ENCODE data around the gene ZNF135. TPM values are rescaled to one million over a fixed set of nuclear protein-coding genes. Genes with fewer than 3 reads are reported as not detected.

The ZNF135 gene
- total RNA-seq, 4 donors from 2014 or later = 1.2 to 10.9 (median 4.3) TPM

DNA sequence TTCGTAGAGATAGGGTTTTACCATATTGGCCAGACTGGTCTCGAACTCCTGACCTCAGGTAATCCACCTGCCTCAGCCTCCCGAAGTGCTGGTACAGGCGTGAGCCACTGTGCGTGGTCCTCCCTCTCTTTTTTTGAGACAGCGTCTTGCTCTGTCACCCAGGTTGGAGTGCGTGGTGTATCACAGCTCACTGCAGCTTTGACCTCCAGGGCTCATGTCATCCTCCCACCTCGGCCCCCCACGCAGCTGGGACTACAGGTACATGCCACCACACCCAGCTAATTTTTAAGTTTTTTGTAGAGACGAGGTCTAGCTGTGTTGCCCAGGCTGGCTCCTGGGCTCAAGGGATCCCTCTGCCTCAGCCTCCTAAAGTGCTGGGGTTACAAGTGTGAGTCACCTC lies 20.7 kb downstream of the ZNF135 start:
- DNase-seq (ENCODE audit: low spot score) (no peak), ATAC-seq (ENCODE audit: low FRiP score) (no peak)
- TF ChIP-seq, protein P1, sequence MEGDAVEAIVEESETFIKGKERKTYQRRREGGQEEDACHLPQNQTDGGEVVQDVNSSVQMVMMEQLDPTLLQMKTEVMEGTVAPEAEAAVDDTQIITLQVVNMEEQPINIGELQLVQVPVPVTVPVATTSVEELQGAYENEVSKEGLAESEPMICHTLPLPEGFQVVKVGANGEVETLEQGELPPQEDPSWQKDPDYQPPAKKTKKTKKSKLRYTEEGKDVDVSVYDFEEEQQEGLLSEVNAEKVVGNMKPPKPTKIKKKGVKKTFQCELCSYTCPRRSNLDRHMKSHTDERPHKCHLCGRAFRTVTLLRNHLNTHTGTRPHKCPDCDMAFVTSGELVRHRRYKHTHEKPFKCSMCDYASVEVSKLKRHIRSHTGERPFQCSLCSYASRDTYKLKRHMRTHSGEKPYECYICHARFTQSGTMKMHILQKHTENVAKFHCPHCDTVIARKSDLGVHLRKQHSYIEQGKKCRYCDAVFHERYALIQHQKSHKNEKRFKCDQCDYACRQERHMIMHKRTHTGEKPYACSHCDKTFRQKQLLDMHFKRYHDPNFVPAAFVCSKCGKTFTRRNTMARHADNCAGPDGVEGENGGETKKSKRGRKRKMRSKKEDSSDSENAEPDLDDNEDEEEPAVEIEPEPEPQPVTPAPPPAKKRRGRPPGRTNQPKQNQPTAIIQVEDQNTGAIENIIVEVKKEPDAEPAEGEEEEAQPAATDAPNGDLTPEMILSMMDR (IDR thresholded peaks at IDR 0.05) = no peak

DNA sequence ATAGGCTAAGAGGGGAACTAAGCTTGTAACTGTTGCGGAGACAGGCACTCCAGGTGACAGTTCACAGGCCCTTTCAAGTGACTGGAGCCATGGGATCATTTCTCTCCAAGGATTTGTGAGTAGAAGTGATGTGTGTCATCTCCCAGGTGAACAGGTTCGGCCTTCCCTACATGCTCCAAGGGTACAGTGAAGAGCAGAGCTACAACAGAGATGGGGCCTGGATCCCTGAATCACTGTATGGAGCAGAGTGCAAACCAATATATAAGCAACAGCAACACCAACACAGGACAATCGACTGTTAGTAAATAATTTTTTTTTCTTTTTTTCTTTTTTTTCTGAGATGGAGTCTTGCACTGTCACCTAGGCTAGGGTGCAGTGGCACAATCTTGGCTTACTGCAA lies 23.9 kb downstream of the ZNF135 start:
- DNase-seq (ENCODE audit: low spot score) (no peak), ATAC-seq (ENCODE audit: low FRiP score) (no peak)
- TF ChIP-seq, protein P1 (IDR thresholded peaks at IDR 0.05) = no peak

DNA sequence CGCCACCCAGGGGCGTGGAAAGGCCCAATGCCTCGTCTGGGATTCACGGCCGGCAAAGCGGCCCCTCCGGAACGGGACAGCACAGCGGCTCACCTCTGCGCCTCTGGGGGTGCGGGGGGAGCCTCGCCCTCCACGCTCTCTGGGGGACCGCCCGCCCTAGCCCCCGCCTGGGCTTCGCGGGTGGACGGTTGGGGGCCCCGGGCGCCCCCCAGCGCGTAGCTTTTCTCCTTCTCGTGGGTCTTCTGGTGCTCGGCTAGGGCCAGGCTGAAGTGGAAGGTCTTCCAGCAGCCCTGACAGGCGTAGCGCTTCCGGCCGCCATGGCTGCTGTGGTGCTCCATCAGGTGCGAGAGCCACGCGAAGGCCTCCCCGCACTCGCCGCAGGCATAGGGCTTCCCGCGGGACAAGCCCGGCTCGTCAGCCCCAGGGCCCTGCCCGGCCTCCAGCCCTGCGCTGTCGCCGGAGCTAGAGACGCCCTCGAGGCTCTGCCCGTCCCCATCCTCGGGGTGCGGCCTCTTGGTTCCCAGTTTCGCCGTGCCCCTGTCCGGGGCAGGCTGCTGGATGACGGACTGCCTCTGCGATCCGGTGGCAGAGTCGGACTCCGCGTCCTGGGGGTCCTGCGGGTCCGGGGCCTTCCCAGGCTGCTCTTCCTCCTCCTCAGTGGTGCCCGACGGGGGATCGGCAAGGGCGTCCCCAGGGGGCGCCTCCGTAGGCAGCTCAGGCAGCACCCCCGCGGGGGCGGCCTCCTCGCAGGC lies 25.7 kb downstream of the ZNF135 start:
- ATAC-seq (ENCODE audit: low FRiP score) (no peak), DNase-seq (ENCODE audit: low spot score) (no peak)
- TF ChIP-seq, protein P1 (IDR thresholded peaks at IDR 0.05) = no peak

DNA sequence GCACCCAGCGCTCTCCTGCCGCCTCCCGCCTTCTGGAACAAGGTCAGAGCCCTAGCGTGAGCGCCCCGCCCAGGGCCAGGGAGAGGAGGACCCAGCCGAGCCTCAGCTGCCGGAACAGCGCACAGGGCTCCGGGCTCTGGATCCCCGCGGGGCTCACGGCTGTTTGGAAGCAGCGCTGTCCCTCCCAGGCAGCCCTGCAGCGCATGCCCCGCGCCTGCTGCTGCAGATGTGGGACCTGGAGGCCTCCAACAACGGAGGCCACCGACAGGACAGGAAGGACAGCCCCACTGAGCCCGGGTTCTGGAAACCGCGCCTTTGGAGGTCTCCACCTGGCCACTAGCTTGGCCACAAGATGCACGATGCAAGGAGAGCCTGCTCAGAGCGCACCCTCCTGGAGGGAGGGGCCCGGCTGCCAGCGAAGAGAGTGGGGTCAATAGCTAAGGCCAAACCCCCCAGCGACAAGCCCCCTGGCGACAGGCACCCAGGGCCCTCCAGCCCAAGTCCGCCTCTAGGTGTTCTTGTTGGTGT lies 26.3 kb downstream of the ZNF135 start:
- ATAC-seq (ENCODE audit: low FRiP score) (no peak), DNase-seq (ENCODE audit: low spot score) (no peak)
- TF ChIP-seq, protein P1 (IDR thresholded peaks at IDR 0.05) = no peak

DNA sequence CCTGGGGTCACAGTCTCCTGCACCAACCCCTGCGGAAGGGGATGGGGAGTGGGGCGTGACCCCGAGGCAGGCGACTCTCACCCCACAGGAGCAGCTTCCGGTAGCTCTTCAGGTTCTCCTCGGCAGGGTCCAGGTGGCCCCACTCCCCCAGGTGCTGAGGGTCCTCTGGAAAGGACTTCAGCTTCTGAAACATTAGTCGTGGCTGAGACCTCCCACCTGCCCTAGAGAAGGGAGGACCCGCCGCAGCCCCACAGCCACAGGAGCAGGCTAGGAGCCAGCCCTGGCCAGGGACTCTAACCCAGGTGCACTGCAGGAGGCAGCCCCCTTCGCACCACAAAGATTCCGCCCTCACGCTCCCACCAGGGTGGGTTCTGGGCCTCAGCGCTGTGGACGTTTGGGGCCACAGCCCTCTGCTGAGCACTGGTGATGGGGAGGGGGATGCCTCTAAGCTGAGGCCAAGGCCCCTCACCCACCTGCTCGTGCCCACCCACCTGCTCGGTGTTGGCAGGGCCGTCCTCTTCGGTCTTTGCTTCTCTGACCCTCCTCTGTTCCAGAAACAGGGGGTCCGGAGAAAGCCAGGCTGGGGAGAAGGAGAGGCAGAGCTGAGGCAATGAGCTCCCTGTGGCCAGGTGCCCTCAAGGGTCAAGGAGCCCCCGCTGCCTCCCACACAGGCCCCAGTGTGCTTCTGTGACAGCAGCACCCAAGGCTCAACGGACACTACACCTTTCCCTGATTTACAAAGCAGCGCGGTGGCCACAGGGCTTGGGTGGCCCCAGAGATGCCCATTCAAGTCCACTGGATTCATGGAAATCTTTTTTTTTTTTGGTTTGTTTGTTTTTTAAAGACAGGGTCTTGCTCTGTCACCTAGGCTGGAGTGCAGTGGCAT lies 28.0 kb downstream of the ZNF135 start:
- no peak for ATAC-seq (ENCODE audit: low FRiP score)
- DNase-seq (ENCODE audit: low spot score) = no peak
- TF ChIP-seq, protein P1 (IDR thresholded peaks at IDR 0.05) = no peak

DNA sequence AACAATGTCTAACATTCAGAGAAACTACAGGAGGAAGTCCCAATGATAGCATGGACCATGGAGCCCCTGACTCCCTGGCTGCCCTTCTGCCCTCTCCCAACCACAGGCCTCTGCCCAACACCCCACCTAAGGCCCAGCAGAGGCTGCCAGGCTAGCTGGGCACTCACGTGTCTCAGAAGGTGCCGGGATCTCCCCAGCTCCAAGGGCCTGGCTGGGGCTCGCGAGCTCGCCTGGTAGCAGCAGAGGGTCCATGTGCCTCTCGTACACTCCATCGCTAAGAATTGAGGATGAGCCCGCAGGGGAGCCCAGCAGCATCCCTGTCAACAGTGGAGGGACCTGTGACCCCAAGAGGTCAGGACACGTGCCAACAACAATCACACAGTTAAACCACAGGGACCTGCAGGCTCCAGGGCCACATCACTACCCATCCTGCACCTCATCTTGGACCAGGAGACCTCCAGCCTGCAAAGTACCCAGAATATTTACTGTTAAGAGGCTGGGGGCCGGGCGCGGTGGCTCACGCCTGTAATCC lies 29.5 kb downstream of the ZNF135 start:
- TF ChIP-seq, protein P1 (IDR thresholded peaks at IDR 0.05) = no peak
- DNase-seq (ENCODE audit: low spot score) (no peak), ATAC-seq (ENCODE audit: low FRiP score) (no peak)
